Kidney (tissue), 14 donors: ENCODE measurements around the gene LRBA. TPM values are rescaled to one million over a fixed set of nuclear protein-coding genes. Genes with fewer than 3 reads are reported as not detected.
A peak's percentile ranks its signal among the peaks of the same experiment; 100 is the strongest.

ENCODE experiments used
- DNase-seq, 5 donors: peaks; one replicate each; pipeline ENCODE4 v3.0.0-alpha.2; 2013 to 2020
- FAIRE-seq: peaks from 2 replicates; lab custom pipeline; 2012; peaks lifted over from hg19 to GRCh38; lab: Jason Lieb, UNC
- H3K27ac ChIP-seq, 2 donors: one replicate each; pipeline ENCODE4 v1.7.0; 2013; ENCODE audit warnings: low read depth in 2 of 2, low read length in 2 of 2, inconsistent platforms in 1 of 2
- H3K27me3 ChIP-seq: one replicate; pipeline ENCODE4 v1.7.1; 2013; ENCODE audit warnings: low read length, inconsistent platforms; ENCODE audit not compliant: control insufficient read depth, insufficient read depth
- H3K36me3 ChIP-seq, 3 donors: one replicate each; pipeline versions ENCODE4 v1.7.0 to v1.7.1; 2013; ENCODE audit warnings: low read length in 3 of 3, control low read depth in 1 of 3, inconsistent platforms in 1 of 3; ENCODE audit not compliant: insufficient read depth in 3 of 3, control insufficient read depth in 2 of 3
- H3K4me1 ChIP-seq, 3 donors: one replicate each; pipeline versions ENCODE4 v1.7.0 to v1.7.1; 2013; ENCODE audit warnings: low read length in 3 of 3, inconsistent platforms in 1 of 3, low read depth in 1 of 3; ENCODE audit not compliant: control insufficient read depth in 2 of 3, insufficient read depth in 2 of 3
- H3K4me3 ChIP-seq, 3 donors: one replicate each; pipeline versions ENCODE4 v1.7.0 to v1.8.1; 2013; ENCODE audit warnings: low read length in 3 of 3, control low read depth in 1 of 3, inconsistent platforms in 1 of 3
- H3K9ac ChIP-seq, 3 donors: one replicate each; pipeline versions ENCODE4 v1.7.0 to v1.7.1; 2013; ENCODE audit warnings: low read length in 3 of 3, control low read depth in 1 of 3, inconsistent platforms in 1 of 3
- H3K9me3 ChIP-seq, 3 donors: one replicate each; pipeline versions ENCODE4 v1.7.0 to v1.7.1; 2013; ENCODE audit warnings: low read length in 3 of 3, control low read depth in 1 of 3, inconsistent platforms in 1 of 3; ENCODE audit not compliant: control insufficient read depth in 2 of 3, insufficient read depth in 1 of 3
- intact Hi-C: fragments of 100-400 bp; cut with DNase I; formaldehyde crosslinking; loops from one replicate; pipeline ENCODE4 v1.11.1; 2022
- polyA plus RNA-seq: library from polyadenylated mRNA; stranded (reverse); fragments of 350-450 nt; fragmentation: Illumina TruSeq; extraction: RNeasy Lipid Tissue Mini Kit (QIAGEN cat#74804); gene quantifications from one replicate; pipeline ENCODE4 v1.2.3, GENCODE V29; 2014; ENCODE audit warnings: low read depth, low replicate concordance; ENCODE audit not compliant: insufficient read depth
- total RNA-seq: library from RNA; stranded (reverse); fragmentation: NEBNext Ultra II Directional; extraction: Animal tissue kit (Norgen Biotek cat#: 25700); gene quantifications from one replicate; pipeline ENCODE4 v1.2.1, GENCODE V29; 2021
- TF ChIP-seq, protein P1 (sequence below): IDR thresholded peaks from 3 replicates; pipeline ENCODE4 v1.5.1; 2012; ENCODE audit warnings: mild to moderate bottlenecking, moderate library complexity, borderline replicate concordance; ENCODE audit not compliant: insufficient read depth; ENCODE audit errors: extremely low read depth
- donor health status: control.
- donor health status: control.
- donor health status: control.
- donor health status: control.
- donor health status: control.
- donor health status: DM: yes; HTN: yes; CAD: no.
- donor health status: Normal renal cell carcinoma (clear cell type).

LRBA gene
- total and polyA plus RNA-seq, 2 donors from 2014 or later: 20.3 to 76.7 TPM

DNA sequence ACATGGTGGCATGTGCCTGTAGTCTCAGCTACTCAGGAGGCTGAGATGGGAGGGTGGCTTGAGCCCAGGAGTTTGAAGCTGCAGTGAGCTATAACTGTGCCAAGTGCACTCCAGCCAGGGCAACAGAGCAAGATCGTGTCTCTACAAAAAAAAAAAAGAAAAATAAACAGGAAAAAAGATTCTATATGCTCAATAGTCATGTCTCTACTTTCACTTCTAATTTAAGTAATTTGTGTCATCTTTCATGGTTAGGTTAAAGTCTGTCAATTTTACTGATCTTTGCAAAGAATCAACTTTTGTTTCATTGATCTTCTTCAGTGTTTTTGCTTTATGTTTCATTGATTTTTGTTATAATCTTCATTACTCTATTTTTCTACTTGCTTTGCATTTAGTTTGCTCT, 539.3 kb downstream of the LRBA start:
- DNase-seq (no peak), FAIRE-seq (no peak)
- intact Hi-C loops: no loop called here
- no peaks in the 10 kb centered on the region for H3K36me3 ChIP-seq
- H3K4me1 ChIP-seq: no peaks in the 10 kb centered on the region
- H3K9me3 ChIP-seq: no peaks in the 10 kb centered on the region
- no peak overlapping the region for H3K9ac ChIP-seq
- TF ChIP-seq, protein P1, sequence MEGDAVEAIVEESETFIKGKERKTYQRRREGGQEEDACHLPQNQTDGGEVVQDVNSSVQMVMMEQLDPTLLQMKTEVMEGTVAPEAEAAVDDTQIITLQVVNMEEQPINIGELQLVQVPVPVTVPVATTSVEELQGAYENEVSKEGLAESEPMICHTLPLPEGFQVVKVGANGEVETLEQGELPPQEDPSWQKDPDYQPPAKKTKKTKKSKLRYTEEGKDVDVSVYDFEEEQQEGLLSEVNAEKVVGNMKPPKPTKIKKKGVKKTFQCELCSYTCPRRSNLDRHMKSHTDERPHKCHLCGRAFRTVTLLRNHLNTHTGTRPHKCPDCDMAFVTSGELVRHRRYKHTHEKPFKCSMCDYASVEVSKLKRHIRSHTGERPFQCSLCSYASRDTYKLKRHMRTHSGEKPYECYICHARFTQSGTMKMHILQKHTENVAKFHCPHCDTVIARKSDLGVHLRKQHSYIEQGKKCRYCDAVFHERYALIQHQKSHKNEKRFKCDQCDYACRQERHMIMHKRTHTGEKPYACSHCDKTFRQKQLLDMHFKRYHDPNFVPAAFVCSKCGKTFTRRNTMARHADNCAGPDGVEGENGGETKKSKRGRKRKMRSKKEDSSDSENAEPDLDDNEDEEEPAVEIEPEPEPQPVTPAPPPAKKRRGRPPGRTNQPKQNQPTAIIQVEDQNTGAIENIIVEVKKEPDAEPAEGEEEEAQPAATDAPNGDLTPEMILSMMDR: no peak
- no peak overlapping the region for H3K27ac ChIP-seq
- no peak overlapping the region for H3K4me3 ChIP-seq
- no peaks in the 10 kb centered on the region for H3K27me3 ChIP-seq

DNA sequence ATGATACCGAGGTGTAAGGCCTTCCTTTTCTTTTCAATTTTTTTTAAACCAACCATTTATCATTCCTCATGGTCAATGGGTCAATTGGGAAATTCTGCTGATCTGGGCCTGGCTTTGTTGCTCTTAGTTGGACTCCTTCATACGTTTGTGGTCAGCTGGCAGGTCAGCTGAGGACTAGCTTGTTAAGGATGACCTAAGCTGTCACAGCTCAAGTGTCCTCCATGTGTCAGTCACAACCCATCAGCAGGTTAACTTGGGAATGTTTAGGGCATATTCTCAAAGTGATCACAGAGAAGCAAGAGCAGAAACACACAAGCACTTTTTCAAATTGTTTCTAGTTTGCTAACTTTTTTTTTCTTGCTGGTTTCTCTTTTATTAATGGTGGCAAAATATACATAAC, 550.6 kb downstream of the LRBA start:
- Histone ChIP-seq H3K9ac (no peak overlapping the region), H3K36me3 (no peaks in the 10 kb centered on the region), H3K9me3 (no peaks in the 10 kb centered on the region), H3K27ac (no peak overlapping the region), H3K27me3 (no peaks in the 10 kb centered on the region), H3K4me3 (no peak overlapping the region), H3K4me1 (no peaks in the 10 kb centered on the region)
- intact Hi-C loops: no loop called here
- peak in 1 of 5 donors; percentile 2 for DNase-seq
- TF ChIP-seq, protein P1: no peak
- FAIRE-seq: no peak

DNA sequence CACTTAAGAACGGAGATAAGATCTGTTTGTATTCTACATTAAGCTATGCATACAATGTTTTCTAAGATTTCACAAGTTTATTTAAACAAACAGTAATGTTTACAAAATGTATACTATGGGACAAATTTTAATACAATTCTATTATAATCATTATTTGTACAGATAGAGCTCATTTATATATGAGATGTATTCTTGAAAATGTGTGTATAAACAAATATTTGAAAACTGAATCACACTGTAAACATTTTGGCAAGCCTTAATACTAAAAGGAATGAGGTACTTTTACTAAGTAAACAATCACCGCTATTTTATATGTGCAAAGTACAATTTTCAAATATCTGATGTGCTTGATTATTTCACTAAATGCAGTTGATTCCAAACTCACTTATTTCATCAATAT, 552.3 kb downstream of the LRBA start:
- Histone ChIP-seq H3K4me1 (no peaks in the 10 kb centered on the region), H3K27me3 (no peaks in the 10 kb centered on the region), H3K9ac (no peak overlapping the region), H3K9me3 (no peaks in the 10 kb centered on the region), H3K27ac (no peak overlapping the region), H3K4me3 (no peak overlapping the region), H3K36me3 (no peaks in the 10 kb centered on the region)
- DNase-seq: no peak
- FAIRE-seq: no peak
- TF ChIP-seq, protein P1: no peak
- intact Hi-C loops: no loop called here

DNA sequence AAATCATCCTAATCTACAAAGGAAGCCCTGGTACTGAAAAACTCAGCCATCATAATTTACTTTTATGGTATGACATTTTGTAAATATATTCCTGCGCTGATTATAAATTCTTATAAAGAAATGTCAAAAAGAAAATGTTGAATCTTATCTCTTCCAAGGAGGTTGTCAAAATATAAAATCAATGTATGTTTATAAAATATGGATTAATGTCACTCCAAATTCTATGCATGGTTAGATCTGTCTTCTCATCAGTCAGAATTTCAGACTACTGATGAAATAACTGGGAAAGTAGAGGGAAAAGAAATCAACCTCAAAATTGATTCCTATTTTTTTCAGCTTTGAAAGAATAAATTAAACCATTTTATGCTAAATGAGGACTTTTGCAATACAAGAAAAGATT, 553.1 kb downstream of the LRBA start:
- H3K9me3 ChIP-seq: no peaks in the 10 kb centered on the region
- FAIRE-seq (no peak), DNase-seq (no peak)
- TF ChIP-seq, protein P1: no peak
- H3K9ac ChIP-seq: no peak overlapping the region
- no peaks in the 10 kb centered on the region for H3K27me3 ChIP-seq
- no peaks in the 10 kb centered on the region for H3K4me1 ChIP-seq
- H3K4me3 ChIP-seq: no peak overlapping the region
- intact Hi-C loops: no loop called here
- no peaks in the 10 kb centered on the region for H3K36me3 ChIP-seq
- no peak overlapping the region for H3K27ac ChIP-seq
